Neural cell (in vitro differentiated cells): ENCODE data around the gene CLSTN2. TPM values are rescaled to one million over a fixed set of nuclear protein-coding genes. Genes with fewer than 3 reads are reported as not detected.
A peak's percentile ranks its signal among the peaks of the same experiment; 100 is the strongest.

Experiments
- H2AFZ ChIP-seq: fragments of 200-600, 300-800 bp; sonication (generic), shearing (Covaris generic); 2 replicates; pipeline ENCODE4 v1.6.0; 2014; ENCODE audit warnings: low read depth, mild to moderate bottlenecking, antibody characterized with exemption, low read length, moderate library complexity
- H3F3A ChIP-seq: fragments of 200-600 bp; shearing (Covaris generic); 2 replicates; pipeline ENCODE4 v1.6.1; 2016; ENCODE audit warnings: mild to moderate bottlenecking, moderate library complexity, mixed read lengths, antibody characterized with exemption, low read length; ENCODE audit not compliant: insufficient read depth, poor library complexity, severe bottlenecking
- H3K27ac ChIP-seq: fragments of 200-600, 300-800 bp; sonication (generic), shearing (Covaris generic); 2 replicates; pipeline ENCODE4 v1.5.1; 2014; ENCODE audit warnings: mild to moderate bottlenecking, low read length, moderate library complexity
- H3K27me3 ChIP-seq: fragments of 300-800, 200-600 bp; sonication (generic), shearing (Covaris generic); 2 replicates; pipeline ENCODE4 v1.6.0; 2014; ENCODE audit warnings: mild to moderate bottlenecking, low read depth, low read length, moderate library complexity; ENCODE audit not compliant: insufficient read depth
- H3K36me3 ChIP-seq: fragments of 300-800, 200-600 bp; sonication (generic), shearing (Covaris generic); 2 replicates; pipeline ENCODE4 v1.5.1; 2014; ENCODE audit warnings: mild to moderate bottlenecking, antibody characterized with exemption, low read length, moderate library complexity; ENCODE audit not compliant: insufficient read depth
- H3K4me2 ChIP-seq: fragments of 300-800, 200-600 bp; sonication (generic), shearing (Covaris generic); 2 replicates; pipeline ENCODE4 v1.6.0; 2014; ENCODE audit warnings: mild to moderate bottlenecking, low read length
- H3K4me3 ChIP-seq: fragments of 300-800, 200-600 bp; sonication (generic), shearing (Covaris generic); 2 replicates; pipeline ENCODE4 v1.5.1; 2014; ENCODE audit warnings: mild to moderate bottlenecking, low read length, moderate library complexity
- H3K79me2 ChIP-seq: fragments of 200-600 bp; shearing (Covaris generic); replicated peaks from 2 replicates; pipeline ENCODE4 v1.6.0; 2014; ENCODE audit warnings: mild to moderate bottlenecking, low read length, moderate library complexity; ENCODE audit not compliant: insufficient read depth
- H3K9ac ChIP-seq: fragments of 300-800, 200-600 bp; sonication (generic), shearing (Covaris generic); 2 replicates; pipeline ENCODE4 v1.6.1; 2016; ENCODE audit warnings: mild to moderate bottlenecking, low read length, mixed read lengths
- H3K9me2 ChIP-seq: fragments of 200-600 bp; shearing (Covaris generic); 2 replicates; pipeline ENCODE4 v1.6.1; 2016; ENCODE audit warnings: mild to moderate bottlenecking, low read length, mixed read lengths; ENCODE audit not compliant: insufficient read depth
- H3K9me3 ChIP-seq: fragments of 200-600, 300-800 bp; sonication (generic), shearing (Covaris generic); 2 replicates; pipeline ENCODE4 v1.6.1; 2016; ENCODE audit warnings: mild to moderate bottlenecking, mixed run types, low read length, moderate library complexity, mixed read lengths
- H4K20me1 ChIP-seq: fragments of 200-600 bp; shearing (Covaris generic); 2 replicates; pipeline ENCODE4 v1.6.1; 2016; ENCODE audit warnings: mild to moderate bottlenecking, mixed run types; ENCODE audit not compliant: insufficient read depth
- EP300 ChIP-seq: fragments of 450-650 bp; conservative IDR thresholded peaks from 2 replicates; pipeline ENCODE4 v1.6.1; 2014; ENCODE audit warnings: antibody characterized with exemption, mild to moderate bottlenecking, moderate library complexity; ENCODE audit not compliant: poor library complexity, severe bottlenecking
- EZH2 ChIP-seq: fragments of 200-600, 300-800 bp; shearing (Covaris generic), sonication (generic); IDR thresholded peaks from 2 replicates; pipeline ENCODE4 v1.6.1; 2014; ENCODE audit warnings: antibody characterized with exemption, low read length, borderline replicate concordance, mild to moderate bottlenecking; ENCODE audit not compliant: insufficient read depth, poor library complexity, severe bottlenecking
- MXI1 ChIP-seq: fragments of 450-650 bp; conservative IDR thresholded peaks from 2 replicates; pipeline ENCODE4 v1.6.1; 2014; ENCODE audit warnings: antibody characterized with exemption, mild to moderate bottlenecking; ENCODE audit not compliant: poor library complexity, severe bottlenecking
- POLR2AphosphoS5 ChIP-seq: IDR thresholded peaks from 2 replicates; pipeline ENCODE4 v1.6.1; 2012
- RAD21 ChIP-seq: fragments of 450-650 bp; conservative IDR thresholded peaks from 2 replicates; pipeline ENCODE4 v1.6.1; 2014; ENCODE audit warnings: antibody characterized with exemption, mild to moderate bottlenecking, moderate library complexity
- REST ChIP-seq: IDR thresholded peaks from 2 replicates; pipeline ENCODE4 v1.6.1; 2012; ENCODE audit warnings: borderline replicate concordance
- SMC3 ChIP-seq: fragments of 450-650 bp; conservative IDR thresholded peaks from 2 replicates; pipeline ENCODE4 v1.6.1; 2014; ENCODE audit warnings: antibody characterized with exemption, mild to moderate bottlenecking, moderate library complexity; ENCODE audit not compliant: poor library complexity
- TAF1 ChIP-seq: IDR thresholded peaks from 2 replicates; pipeline ENCODE4 v1.6.1; 2012; ENCODE audit warnings: low read depth
- polyA plus RNA-seq: library from polyadenylated mRNA; depleted of rRNA; stranded (reverse); fragments of >200 nt; gene quantifications from 2 replicates; pipeline ENCODE4 v1.2.3, GENCODE V29; 2014
- TF ChIP-seq, protein P1 (sequence below): fragments of 450-650 bp; IDR thresholded peaks from 2 replicates; pipeline ENCODE4 v1.5.1; 2014; ENCODE audit warnings: antibody characterized with exemption, mild to moderate bottlenecking, moderate library complexity; ENCODE audit not compliant: poor library complexity, severe bottlenecking

The CLSTN2 gene
- polyA plus RNA-seq, 1 donor from 2014 or later = 10.7 TPM

GRCh38 chr3:139974809-139975425 lies 39.9 kb downstream of the CLSTN2 start:
- Histone ChIP-seq H3K27ac (no peak overlapping the region), H3F3A (no peaks in the 10 kb centered on the region), H3K36me3 (no peaks in the 10 kb centered on the region), H3K9me3 (no peaks in the 10 kb centered on the region), H4K20me1 (no peaks in the 10 kb centered on the region), H3K9ac (no peak overlapping the region), H3K9me2 (no peaks in the 10 kb centered on the region), H3K4me2 (no peak overlapping the region), H3K27me3 (no peaks in the 10 kb centered on the region), H3K79me2 (no peaks in the 10 kb centered on the region), H3K4me3 (no peak overlapping the region), H2AFZ (no peak overlapping the region)
- no peak for TF ChIP-seq EZH2
- TF ChIP-seq MXI1 = no peak
- TF ChIP-seq RAD21 = no peak
- no peak for TF ChIP-seq REST
- no peak for TF ChIP-seq POLR2AphosphoS5
- TF ChIP-seq EP300 = no peak
- no peak for TF ChIP-seq TAF1
- TF ChIP-seq SMC3 = no peak
- TF ChIP-seq, protein P1, sequence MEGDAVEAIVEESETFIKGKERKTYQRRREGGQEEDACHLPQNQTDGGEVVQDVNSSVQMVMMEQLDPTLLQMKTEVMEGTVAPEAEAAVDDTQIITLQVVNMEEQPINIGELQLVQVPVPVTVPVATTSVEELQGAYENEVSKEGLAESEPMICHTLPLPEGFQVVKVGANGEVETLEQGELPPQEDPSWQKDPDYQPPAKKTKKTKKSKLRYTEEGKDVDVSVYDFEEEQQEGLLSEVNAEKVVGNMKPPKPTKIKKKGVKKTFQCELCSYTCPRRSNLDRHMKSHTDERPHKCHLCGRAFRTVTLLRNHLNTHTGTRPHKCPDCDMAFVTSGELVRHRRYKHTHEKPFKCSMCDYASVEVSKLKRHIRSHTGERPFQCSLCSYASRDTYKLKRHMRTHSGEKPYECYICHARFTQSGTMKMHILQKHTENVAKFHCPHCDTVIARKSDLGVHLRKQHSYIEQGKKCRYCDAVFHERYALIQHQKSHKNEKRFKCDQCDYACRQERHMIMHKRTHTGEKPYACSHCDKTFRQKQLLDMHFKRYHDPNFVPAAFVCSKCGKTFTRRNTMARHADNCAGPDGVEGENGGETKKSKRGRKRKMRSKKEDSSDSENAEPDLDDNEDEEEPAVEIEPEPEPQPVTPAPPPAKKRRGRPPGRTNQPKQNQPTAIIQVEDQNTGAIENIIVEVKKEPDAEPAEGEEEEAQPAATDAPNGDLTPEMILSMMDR = no peak

DNA sequence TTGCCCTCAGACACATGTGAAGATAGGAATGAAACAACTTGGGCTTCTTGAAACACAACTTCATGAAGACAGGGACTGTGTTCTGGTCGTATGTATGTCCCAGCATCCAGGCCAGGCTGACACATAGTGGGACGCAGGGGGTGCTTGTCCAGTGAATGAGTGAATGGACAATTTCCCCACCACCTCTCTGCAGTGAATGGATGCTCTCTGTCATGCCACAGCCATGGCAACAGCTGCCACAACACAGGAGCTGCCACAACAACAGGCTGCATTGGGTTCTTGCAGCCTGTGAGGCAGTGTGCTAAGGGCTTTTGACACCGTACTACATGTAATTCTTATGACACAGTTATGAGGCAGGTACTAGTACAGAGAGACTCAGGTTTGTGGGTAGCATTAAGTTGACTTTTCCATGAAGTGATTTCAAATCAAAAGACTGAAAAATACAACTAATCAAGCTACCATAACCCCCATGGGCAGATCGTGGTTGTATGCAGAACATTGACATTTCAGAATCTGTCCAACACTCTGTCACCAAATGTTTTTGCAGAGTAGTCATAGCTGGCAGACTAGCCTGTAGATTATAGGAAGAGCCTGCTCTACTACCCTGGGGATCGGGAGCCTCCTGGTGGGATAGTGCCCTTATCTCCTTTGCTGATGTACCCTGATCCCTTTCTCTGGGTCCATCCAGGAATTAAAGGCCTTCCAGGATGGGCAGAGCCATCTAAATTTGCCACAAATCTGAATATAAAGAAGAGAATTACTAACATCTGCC lies 40.8 kb downstream of the CLSTN2 start:
- no peaks in the 10 kb centered on the region for H3K27me3 ChIP-seq
- no peak overlapping the region for H3K4me3 ChIP-seq
- H3F3A ChIP-seq = no peaks in the 10 kb centered on the region
- H4K20me1 ChIP-seq = no peaks in the 10 kb centered on the region
- no peaks in the 10 kb centered on the region for H3K79me2 ChIP-seq
- no peaks in the 10 kb centered on the region for H3K9me3 ChIP-seq
- no peak overlapping the region for H3K4me2 ChIP-seq
- TF ChIP-seq SMC3 (no peak), MXI1 (peak; percentile 20)
- no peaks in the 10 kb centered on the region for H3K9me2 ChIP-seq
- H3K36me3 ChIP-seq = no peaks in the 10 kb centered on the region
- no peak overlapping the region for H3K9ac ChIP-seq
- H3K27ac ChIP-seq = no peak overlapping the region
- no peak overlapping the region for H2AFZ ChIP-seq
